Stimulated activated CD4-positive, alpha-beta T cell treated with anti-CD3 and anti-CD28 coated beads, Interleukin-2, amount 100 ng/mL, for 24 hours (primary cell): Measurements from ENCODE around the gene CFAP58.

Experiments used
- DNase-seq, 2 donors: peaks; one replicate each; pipeline ENCODE4 v3.0.0-alpha.2; 2020

Gene CFAP58

DNA sequence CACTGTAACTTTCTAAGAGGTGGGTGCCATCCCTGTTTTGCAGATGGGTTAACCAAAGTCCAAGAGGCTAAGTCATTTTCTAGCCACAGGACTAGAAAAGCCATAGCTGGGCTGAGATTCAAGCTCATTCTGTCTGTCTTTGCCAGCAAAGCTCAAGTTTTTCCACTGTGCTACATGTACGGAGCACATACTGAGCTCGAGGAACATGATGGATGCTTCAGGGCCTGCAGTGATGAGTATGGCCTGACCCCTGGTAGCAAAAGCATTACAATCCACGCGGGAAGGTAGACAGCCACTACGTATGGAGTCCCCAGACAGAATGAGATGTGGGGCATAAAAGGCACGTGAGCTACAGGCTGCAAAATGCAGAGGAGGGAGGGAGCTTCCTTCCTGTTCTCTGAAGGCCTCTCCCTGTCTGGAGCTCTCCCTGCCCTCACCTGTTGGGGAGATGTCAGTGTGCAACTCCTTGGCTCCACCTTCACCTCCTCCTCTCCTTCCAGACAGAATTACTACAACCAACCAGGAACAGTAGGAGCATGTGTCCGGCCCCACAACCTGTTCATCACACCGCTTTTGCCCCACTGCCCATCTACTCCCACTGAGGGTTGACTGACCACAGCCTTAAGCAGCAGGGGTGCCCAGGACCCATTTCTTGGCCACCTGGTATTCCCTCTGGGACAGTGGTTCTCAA, 31.8 kb upstream of the CFAP58 start:
- no peak for DNase-seq

DNA sequence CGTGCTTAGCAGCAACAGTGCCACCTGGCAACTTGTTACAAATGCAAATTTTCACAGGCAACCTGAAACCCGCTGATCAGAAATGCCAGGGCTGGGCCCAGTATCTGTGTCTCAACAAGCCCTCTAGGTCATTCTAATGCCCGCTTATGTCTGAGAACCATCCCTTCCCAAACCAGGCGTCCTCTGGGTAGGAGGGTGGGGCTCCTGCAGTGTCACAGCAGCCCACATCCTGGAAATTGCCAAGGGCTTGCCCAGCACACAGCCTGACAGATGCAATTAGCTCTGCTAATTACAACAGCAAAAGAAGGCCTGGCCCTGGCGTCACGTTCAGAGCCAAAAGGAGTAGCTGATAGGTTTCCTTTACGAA, 31.2 kb upstream of the CFAP58 start:
- DNase-seq, result peak in 1 of 2 donors; percentile 35

DNA sequence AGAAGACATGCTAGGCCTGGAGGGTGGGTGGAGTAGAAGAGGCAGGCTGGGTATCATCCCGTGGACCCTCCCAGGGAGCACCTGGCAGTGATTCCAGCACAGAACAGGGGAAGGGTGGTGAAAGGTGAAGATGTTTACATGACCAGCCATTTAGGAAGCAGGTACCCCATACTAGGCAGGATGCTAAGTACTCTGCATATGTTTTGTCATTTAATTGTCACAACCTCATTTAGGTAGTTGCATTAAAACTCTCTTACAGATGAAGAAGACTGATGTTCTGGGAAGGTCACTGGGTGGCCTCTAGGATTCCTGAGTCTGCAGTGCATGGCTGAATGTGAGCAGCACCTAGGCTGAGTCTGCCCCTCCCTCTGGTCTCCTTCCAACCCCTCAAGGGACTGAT, 30.5 kb upstream of the CFAP58 start:
- no peak for DNase-seq

DNA sequence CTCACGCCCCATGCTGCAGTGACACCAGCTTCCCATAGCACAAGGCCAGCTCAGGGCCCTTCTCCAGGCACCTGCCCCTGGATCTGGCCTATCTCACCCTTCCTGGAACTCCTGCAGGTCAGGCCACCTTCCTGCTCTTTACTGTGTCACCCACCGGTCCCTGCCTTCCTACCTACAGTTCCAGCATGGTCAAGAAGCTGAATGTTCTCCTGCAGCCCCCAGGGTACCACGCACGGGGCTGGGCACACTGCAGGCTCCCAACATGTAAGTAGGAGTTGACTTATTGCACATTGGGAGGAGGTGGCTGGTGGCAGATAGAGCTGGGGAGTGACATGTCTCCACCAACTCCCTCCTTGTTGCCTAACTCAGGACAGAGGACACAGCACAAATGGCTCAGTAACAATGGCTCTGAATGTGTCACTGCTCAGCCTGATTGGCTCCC, 29.9 kb upstream of the CFAP58 start:
- DNase-seq, result no peak

DNA sequence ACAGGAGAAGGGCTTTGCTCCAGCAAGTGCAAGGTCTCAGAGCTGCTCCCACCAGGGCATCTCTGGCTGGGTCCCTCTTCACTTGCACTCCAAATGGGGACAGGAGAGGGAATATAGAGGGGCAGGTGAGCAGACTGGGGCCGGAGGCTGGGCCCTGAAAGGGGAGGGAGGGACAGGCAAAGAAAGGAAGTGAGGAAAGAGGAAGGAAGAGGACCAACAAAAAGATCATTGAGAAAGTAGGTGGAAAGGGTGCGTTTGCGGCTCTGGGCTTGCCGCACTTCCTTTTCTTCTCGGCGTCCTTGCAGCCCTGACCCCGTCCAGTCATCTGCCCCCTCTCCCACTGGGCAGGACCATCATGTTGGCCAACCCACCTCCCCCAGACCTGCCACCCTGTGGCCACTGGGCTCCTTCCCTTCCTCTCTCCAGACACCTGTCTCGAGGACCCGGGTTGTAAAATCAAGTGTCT, 29.4 kb upstream of the CFAP58 start:
- DNase-seq, result no peak

DNA sequence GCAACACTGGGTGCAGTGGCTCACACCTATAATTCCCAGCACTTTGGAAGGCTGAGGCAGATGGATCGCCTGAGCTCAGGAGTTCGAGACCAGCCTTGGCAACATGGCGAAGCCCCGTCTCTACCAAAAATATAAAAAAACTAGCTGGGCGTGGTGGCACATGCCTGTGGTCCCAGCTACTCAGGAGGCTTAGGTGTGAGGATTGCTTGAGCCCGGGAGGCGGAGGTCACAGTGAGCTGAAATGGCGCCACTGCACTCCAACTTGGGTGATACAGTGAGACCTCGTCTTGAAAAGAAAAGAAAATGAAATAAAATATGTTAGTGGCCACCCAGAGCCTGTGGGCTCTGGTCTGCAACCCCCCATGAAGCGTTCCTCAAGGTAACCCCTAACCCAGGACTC, 28.7 kb upstream of the CFAP58 start:
- no peak for DNase-seq

DNA sequence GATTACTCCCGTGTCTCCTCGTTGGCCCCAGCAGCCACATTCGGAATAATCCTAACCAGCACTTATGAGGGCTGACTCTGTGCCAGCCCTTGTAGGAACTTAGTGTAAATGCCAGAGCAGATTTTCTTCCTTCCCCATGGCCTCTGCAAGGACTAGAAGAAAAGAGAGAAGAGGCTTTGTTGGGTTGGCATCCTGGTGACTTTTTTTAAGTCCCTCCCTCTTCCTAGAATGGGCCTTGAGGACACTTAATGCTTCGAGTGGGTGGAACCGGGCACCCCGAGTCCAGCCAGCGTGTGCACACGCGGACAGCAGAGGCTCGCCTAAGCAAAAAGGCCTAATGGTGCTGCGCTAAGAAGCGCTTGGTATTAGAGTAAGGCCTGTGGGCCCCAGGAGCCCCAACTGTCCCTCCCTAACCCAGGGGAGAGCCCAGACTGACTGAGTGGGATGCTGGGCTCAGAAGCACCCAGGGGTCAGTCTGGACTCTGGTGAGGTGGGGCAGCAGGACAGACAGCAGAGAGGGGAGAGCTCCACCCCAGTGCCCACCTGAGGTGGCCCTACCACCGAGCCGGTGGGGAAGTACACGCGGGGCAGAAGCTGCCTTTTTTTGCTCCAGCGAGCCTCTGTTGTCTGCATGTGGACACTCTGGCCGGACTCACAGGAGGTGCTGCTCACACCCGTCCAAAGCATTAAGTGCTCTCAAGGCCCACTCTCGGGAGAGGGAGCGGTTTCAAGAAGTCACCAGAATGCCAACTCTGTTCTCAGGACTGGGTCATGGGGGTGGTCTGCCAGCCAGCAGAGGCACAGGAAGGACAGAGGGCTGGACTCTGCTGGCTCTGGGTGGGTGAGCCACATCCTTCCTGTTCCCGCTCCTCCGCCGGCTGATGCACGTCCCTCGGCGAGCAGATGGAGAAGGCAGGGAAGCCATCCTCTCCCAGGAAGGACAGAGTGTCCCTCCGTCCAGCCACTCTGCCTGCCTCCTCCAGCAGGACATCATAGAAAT, 27.9 kb upstream of the CFAP58 start:
- DNase-seq, result no peak

DNA sequence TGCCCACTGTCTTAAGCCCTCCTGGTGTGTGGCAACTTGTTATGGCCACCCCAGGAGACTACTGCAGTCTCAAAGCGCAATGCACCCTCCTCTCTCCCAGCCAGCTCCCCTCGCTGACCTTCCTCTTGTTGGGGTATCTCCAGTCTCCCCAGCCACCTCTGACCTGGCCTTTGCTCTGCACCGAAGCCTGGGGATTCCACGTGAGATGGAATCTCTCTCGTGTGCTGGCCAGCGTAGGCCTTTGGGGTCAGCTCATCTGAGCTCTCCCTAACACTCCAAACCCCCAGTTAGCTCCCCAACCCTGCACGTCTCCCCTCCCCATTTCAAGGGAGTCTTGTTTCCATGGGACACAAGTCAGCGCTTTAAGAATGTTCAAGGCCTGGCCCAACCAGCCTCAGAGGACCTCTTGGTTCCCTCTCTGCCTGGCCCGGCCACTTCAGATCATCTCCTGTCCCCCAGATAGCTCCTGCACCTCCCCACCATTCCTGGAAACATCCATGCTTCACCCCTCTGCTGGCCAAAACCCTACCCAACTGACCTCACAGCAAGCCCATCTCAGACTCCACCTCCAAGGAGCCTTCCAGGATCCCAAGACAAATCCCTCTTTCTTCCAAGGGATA, 26.5 kb upstream of the CFAP58 start:
- no peak for DNase-seq

DNA sequence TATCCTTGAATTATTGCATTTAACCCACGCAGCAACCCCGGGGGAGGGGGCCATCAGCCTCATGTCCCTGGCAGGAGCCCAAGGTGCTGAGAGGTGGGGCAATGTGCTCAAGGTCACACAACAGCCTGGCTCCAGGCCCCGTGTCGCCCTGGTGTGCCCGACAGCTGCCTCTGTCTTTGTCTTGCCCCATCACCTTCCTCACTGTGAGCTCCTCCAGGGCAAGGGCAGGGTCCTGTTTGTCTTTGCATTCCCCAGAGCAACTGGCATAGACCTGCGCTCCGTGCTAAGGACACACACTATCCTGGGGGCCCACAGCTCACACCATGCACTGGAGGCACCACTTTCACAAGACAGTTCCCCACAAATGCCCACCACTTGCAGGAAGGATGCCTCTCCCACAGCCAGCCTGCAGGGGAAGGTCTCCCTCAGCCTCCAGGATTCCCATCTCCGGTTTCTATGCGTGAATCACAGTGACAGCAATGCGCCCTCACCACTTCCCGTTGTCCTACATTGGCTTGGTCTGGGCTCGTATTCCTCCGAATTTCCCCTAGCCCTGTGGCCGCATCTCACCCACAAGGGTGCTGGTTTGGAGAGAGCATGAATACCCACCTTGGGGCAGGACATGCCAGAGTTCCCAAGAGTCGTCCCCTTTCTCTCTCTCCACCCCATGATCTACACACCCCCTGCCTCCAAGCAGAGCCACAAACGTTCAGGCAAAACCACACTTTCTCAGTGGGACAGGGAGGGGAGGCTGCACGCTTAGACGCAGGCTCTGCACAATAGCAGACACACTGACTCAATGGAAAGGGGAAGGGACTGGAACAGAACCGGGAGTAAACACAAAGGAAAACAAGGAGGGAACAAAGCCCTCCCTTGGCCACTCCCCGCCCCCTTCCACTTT, 25.6 kb upstream of the CFAP58 start:
- DNase-seq, result no peak

DNA sequence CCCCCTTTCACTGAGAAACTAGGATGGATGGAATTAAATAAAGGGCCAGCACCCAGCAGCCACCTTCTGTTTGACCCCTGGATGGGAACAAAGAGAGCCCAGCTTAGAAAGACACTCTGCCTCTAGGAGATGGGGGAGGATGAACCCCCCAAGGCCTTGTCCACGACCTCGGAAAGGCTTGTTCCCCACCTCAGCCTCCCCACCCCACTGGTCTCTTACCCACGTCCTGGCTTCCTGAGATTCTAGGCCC, 25.1 kb upstream of the CFAP58 start:
- DNase-seq, result no peak

DNA sequence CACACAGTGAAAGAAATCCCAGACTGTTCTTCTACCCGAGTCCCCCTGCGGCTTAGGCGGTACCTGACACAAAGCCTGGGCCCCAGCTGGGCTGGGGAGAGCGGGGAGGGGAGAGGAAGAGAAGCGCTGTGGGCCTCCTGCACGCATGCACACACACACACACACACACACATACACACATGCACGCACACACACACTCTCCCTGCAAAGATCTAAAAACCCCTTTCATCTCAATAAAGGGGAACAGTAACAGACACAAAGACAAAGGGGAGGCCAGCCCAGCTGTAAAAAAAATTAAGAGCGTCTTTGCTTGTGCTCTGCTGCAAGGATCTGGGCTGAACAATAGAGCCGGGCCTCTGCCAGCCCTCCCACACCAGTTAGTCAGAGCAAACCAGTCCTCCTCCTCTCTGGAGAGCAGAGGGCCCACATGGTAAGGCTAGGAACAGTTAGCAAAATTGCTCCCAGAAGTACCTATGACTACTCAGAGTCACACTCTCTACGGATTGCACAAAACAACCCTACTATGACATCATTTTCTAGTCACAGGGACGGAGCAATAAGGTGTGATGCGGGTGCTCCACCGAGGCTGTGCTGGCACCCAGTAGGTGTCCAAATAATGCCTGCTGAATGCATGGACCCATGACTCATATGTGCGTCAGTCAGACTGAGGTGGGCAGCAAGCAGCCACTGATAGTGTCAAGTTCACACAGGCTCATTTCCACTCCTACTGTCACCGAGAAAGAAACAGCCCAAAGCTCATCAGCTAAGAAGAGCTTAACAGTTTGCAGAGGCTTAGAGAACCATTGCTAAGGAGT, 24.5 kb upstream of the CFAP58 start:
- peak; percentile 73 to 83 for DNase-seq

DNA sequence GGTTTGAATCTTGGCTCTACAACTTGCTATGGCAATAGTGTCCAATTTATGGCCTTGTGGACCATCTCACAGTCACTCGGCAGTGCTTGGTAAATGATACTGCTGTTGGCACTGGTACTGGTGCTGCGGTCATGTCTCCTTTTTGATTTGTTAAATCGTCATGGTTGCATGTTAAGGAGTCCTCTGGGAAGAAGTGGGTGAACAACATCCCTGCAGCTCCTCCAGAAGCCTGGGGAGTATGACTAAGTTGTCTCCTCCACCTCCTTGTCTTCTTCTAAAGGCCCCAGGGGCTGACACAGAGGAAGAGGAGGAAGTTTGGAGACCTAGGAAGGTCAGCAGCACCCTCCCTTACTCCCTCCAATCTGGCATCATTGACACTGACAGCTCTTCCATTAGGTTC, 23.9 kb upstream of the CFAP58 start:
- DNase-seq, result no peak

DNA sequence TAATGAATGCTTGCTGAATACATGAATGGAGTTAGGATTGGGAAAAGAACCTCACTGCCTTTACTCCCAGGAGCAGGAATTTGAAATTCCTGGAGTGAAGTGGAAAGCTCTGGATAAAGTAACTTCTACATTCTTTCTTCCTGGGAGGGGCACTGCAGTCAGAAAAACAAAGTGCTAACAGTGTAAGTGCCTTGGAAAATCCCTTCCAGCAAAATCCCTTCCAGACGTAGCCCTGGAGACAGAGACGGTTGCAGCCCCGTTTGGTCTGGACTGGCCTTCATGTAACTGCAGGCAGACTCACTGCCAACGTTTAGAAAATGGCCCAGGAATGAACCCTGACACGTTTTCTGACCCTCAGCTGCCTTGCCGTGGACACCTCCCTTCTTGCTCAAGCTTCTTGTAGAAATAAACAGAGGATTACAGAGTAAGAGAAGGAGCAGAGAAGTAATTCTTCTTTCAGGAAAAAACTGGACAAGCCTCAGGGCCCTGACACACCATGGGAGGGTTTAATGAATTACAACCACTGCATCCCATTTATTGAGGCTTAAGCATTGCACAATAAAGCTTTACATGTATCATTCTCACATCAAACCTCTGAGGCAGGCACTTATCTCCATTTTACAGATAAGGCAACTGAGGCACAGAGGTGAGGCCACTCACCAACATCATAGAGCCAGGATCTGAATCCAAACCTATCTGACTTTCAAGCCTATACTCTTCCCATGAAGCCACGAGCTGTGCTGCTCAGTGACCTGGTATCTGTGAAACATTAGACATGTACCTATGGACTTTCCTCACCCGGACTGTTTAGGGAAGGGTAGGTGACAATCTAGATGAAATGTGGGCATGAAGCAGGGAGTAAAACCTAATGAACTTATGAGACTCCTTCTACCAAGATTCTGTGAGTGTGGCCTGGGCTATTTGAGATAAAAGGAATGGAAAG, 23.2 kb upstream of the CFAP58 start:
- DNase-seq, result no peak

DNA sequence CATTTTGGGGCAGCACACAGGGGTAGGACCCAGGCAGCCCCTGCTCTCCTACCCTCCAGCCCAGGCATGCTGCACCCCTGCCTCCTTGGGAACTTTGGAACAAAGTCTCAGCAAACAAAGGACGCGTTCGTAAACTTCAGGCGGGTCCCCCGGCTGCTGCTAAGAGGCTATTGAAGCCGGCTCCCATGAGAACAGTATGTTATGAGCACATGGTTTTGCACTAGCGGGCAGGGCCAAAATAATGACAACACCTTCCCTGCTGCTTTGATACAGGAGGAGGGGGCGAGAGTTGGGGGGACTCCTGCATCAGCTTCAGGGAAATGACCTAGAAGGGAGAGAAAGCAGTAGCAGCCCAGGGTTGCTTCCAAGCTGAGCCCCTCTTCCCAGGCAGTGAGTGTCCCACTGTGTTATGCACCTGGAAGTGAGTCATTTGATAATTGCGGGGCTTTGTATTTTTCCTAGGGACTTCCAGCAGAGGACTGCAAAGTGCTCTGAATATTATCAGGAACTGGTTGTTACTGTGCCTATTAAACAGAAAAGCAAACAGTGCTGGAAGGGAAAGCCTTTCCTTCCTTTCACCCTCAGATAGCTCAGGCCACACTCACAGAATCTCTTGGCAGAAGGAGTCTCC, 22.3 kb upstream of the CFAP58 start:
- DNase-seq, result no peak

DNA sequence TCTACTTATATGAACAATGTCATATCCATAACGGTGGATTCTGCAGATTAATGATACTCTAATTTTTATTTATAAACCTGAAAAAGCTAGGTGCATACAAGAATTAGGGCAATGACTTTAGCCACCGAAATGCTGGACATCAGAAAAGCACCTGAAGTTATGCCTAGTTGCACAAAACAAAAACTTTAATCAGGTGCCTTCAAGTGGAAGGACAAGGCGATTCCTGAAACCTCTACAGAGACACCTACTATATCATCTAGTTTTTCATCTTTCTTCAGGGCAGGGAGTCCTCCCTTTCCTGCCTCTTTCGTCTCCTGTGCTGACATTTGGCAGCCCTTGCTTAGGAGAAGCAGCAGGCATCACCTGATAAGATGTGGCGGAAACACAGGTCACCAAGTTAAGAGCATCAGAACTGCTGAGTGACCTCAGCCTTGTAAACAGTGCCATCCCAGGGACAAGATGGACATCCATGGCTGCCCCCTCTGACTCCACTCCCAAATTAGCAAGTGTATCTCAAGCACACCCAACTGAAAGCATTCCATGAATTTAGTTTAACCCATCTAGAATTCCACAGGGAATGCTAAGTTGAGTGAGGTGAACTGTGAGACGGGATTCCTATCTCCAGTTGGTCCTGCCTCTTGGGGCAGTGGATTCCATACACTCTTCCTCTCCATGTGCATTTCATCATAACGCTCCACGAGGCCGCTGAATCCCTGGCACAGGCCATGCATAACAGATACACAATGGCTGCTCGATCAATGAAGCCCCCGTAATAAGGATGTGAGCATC, 21.2 kb upstream of the CFAP58 start:
- no peak for DNase-seq

DNA sequence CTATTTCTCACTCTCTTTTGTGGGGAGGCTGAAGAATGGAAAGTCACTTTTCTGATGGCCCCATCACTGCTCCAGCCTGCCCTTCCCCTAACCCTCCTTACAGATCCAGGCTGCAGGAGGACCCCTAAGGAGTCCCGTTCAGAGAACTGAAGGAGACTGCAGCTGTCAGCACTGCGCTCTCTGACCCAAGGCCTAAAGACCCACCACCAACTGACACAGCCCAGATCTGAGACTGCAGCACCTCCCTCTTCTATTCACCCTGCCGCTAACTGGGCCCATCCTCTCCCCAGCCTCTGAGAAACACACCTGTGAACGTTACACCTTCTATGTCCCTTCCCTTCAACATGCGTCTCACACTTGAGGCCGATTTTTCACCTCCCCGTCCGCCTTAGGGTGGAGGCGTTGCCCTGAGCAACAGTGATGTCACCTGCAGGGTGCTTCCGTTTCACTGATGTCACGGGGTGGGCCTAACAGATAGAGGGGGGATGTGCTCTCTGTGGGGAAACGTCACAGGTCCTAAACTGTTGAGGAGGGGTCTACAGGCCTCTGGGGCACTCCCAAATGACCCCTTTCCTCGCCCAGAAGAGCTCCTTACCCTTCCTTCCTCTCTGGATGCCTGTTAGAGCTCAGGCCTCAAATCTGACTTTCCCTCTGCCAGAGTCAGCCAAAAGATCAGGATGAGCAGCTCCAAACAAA, 20.5 kb upstream of the CFAP58 start:
- DNase-seq, result peak; percentile 45 to 52

DNA sequence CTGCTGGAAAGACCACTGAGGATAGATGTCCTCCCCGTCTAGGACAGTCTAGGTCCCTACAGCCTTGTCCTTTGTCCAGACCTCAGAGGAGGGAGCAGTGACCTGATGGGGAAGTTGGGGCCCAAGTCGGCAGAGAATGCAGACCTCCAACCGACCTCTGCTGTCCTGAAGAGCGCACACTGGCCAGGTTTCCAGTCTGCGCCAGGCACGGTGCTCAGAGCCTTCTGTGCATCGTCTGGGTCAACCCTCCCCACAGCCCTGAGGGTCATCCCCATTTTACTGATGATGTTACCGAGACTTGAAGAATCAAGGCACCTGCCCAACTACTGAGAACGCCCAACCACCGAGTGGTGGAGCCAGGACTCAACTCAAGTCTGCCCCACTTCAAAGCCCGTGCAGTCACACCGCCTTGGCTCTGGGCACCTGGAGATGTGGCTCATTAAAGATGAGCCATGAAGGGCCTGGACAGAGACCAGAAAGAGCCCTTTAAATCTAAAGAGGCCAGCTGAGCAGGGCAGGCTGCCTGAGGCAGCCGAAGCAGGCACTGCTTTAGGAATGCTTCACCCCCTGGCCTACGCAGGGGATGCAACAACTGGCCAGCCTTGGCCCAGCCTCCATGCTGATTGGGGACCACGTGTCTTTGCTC, 19.8 kb upstream of the CFAP58 start:
- DNase-seq, result peak in 1 of 2 donors; percentile 14

DNA sequence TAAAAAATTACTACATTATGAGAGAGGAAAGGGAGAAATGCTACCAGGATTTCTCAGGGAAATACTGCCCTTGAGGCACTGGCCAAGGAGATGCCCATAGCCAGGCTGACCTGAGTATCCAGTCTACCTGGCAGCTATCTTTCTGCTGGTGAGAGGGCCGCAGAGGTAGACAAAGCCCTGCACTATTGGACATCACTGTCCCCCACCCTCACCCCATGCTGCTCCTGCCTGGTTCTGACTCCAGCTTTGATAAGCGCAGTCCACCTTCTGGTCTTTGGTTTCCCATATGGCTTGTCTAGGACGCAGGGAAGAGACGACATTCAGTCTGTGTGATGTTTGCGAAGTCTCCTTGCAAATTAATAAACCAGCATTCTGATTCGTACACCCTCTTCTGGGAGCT, 19.1 kb upstream of the CFAP58 start:
- DNase-seq, result peak in 1 of 2 donors; percentile 14
